ENCODE measurements around the gene AGR3.

Gene AGR3

DNA sequence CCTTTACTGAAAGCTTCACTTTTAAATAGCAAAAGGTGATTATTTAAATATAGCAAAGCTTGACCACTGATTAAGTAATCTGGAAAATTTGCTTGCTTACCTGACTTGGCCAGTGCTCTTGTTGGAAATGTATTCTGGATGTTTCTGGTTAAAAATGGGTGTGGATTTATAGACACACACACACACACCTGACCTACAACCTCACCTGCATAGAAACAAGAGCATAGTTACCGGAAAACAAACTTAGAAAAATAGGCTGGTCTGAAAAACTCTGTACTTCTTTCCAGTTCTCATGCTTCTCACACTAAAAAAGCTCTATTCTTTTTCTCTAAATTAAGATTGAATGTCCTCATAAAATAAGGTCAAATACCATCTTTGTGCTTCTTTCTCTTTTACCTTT lies at the start of gene AGR3:
AGR3 (minus strand) TSS at position 140 of the 400 bp plus-strand sequence. CDS start 3,365 bp downstream, outside the sequence.
- DNase-seq: no peak

DNA sequence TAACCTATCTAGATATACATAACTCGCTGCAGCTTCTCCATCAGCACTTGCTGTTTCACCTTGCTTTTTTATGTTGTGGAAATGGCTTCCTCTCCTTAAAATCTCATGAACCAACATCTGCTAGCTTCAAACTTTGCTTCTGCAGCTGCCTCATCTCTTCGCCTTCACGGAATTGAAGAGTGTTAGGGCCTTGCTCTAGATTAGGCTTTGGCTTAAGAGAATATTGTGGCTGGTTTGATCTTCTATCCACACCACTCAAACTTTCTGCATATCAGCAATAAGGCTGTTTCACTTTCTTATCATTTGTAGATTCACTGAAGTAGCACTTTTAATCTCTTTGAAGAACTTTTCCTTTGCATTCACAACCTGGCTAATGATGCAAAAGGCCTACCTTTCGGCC lies 49.2 kb upstream of the AGR3 start:
- DNase-seq: no peak

DNA sequence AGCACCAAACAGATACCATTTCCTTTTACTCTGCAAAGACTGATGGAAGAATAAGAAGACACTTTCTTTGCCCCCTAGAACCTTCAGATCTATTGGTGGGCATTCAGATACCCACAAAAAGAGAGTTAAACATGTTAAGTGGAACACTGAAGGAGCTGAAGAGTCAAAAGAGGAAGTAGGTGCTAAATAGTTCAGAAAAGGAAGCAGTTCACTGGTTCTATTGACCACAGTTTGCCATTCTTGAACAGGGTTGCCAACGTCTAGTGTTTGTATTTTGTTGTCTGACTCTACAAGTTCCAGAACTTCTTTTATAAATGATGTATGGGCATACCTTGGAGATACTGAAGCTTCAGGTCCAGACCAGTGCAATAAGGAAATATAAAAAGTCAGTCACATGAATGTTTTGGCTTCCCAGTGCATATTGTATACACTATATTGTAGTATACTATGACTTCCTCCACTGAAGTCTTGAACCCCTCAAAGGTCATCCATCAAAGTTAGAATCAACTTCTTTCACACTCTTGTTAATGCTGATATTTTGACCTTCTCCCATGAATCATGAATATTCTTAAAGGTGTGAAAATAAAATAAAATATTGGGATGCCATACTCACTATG lies 47.5 kb upstream of the AGR3 start:
- no peak for DNase-seq

DNA sequence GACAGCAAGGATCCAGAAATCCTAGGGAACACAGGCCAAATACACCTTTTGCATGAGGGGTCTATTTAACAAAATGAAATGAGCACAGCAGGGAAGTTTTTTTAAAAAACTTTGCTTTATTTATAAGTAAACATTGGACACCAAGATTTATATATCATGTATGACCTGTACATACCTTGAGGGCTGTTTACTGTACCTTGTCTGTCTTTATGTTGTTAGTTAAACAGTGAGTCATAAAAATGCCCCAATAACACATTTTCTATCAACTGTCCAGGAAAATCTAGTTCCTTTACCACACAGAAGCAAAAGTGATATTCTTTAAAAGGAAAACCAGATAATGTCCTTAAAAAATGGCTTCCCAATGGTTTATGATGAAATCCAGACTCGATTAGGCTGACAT lies 45.1 kb upstream of the AGR3 start:
- DNase-seq: no peak

DNA sequence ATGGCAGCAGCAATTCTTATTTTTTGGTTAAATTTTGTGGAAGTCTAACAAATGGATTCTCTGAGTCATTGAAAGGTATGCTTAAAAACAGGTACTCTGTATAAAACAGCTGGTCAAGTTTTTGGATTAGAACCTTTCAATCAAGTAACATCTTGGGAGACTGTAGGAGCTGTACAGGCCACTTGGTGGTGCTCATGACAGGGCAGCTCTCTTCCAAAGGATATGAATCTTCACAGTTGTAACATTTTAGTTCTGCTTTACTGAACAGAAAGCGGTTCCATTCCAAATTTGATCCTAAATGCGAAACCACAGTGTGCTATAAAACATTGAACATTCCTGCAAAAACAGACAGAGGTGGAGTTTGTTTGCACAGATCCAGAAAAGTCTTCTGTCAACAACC lies 44.5 kb upstream of the AGR3 start:
- DNase-seq: no peak

DNA sequence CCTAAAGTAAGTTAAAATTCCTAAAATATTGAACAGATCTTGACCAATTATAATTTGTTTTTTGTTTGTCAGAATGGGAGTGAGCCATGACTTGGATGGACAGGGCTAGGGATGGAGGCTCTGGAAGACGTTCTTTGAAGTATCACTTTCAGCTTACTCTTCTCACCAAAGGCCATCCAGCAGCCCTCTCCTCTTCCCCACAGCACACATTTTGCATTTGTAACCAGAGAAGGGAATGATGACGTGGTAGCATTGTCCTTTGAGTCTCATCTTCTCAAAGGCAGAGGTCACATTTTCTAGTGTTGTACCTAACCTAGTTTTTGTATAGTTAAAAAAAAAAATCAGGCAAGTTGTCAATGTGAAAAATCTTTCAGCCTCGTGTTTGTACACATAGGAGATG lies 43.8 kb upstream of the AGR3 start:
- DNase-seq: no peak

DNA sequence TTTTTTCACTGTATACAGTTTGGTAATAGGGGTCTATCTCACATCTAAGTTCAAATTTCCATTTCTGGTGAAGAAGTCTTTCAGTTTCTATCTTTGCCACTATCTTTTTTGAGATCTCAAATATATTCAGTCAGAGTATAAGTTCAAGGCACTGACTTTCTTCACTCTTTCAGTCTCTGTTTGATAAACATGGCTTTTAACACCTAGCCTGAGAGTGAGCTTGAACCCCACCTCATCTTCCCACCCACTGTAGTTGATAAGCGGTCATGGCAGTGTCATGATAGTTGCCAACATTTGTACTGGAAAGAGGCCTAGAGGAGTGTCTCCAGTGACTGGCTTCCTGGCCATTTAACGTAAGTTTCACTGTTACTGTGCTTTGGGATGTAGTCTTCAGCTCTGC lies 41.2 kb upstream of the AGR3 start:
- no peak for DNase-seq

DNA sequence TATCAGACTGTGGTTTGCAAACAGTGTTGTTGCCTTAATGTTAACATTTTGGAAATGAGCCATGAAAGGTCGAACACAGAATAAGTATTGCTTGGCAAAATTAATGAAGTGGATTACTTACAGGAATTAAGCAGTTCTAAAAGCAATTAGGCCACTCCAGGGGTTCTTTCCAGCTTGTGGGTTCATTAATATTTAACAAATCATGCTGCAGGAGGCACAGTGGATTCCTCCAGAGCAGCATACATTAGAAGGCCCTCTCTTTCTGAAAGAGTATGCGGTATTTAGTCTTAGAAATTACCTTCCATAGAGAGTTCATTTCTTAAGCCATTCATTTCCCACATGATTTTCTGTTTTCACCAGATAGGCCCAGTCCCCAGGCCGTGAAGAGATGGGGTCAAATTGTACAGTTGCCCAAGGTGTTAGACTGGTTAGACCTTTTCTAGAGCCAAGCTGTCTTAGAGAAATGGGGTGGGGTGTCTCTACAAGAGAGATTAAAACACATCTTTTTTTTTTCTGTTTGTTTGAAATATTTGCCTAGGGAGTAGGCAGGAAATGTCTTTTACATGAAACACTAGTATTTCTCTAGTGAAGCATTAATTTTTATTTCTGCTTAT lies 40.0 kb upstream of the AGR3 start:
- DNase-seq: no peak

DNA sequence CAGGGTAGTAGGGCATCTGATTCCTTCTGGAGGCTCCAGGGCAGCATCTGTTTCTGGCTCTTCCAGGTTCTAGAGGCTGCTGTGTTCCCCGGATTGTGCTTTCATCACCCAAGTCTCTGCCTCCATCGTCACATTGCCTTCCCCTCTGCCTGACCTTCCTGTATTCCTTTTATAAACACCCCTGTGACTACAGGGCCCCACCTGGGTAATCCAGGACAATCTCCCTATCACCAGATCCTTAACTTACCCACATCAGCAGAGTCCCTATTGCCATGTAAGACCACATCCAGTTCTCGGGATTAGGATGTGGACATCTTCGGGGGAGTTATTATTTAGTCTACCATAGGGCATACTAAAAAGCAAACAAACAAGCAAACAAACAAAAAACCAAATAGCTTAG lies 39.4 kb upstream of the AGR3 start:
- DNase-seq: no peak

DNA sequence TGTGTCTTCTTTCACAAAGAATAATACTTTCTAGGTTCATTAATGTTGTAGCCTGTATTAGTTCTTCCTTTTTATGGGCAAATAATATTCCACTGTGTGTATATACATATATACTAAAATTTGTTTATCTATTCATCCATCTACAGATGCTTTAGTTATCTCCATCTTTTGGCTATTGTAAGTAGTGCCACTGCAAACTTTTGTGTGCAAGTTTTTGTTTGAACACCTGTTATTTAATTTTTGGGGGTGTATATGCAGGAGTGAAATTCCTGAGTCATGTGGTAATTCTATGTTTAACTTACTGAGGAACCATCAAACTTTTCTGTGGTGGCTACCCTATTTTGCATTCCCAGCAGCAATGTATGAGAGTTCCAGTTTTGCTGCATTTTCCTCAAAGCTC lies 37.7 kb upstream of the AGR3 start:
- no peak for DNase-seq

DNA sequence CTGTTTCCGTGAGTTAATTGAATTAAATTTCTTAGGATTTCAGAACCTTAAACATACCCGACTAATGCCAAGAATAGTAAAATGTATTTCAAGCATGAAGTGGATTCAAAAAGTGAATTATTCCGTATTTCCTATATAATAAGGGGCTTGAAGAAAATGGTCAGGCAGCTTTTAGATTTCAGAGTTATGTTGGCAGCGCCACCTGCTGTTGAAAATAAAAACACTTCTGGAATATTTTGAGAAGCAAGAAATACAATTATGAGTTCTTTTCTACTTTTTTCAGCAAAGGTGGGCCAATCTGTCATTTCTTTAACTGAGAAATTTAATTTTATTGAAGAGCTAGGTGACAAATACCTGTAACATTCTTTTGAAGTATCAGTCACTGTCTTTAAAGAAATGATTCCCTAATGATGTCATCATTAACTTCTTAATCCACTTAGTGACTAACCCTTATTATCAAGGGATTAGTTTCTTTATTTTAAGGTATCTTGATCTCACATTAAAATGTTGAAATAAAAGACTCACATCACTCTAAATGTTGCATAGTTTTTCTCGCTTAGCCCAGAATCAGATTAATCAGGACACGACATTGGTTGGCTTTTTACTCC lies 36.6 kb upstream of the AGR3 start:
- DNase-seq: no peak

DNA sequence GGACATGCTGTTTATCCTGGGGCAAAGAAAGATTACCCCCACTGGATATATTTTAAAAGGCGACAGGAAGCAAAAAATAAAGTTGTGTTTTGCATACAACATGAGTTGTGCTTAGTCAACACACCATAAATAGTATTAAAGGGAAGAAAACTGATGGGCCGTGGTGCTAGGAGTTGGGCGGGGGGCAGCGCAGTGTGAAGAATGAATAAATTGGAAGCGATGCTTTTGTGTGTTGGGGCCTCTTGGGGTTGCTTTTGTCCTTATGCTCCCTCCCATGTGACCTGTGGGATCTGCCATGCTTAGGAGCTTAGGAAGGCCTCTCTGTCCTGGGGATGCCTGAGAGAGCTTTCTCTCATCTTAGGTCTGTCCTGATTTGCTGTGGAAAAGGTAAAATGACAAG lies 35.0 kb upstream of the AGR3 start:
- no peak for DNase-seq

DNA sequence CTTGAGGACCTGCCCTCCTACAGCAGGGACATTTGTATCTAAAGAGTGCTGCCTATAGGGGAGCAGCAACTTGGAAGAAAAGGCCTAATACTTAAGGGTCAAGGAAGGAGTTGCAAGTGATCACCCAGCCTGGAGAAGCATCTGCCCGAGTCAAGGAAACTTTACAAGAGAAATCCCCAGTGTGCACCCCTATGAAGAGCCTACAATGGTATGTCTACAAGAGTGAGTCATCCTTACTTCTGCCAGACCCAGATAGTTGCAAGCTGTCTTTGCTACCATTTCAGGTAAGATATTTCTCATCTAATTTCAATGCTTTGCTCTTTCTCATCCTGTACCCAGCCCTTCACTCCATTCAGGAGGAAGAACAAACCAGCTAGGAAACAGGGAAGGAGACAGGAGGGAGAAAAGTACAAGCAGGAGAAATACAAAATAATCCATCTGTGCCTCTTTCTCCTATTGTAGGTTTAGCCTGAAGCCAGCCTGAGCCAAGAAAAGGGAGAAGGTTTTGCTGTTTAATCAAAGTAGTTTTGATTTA lies 34.4 kb upstream of the AGR3 start:
- DNase-seq: no peak

DNA sequence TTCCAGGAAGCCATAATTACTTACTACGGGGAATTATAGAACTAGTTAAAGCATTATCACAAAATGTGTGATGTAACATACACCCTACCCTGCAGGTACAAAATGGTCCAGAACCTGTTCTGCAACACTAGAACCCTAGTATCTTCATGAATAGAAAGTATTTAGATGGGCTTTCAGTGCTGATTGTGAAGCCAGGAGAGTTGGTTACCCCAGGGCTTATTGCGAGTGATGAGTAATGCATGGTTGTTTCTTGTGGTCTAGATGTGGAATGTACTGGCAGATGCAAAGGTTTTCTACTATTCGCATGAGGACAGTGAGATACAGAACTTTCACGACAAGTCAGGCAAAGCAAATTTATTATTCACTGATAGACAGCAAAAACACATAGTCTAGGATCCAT lies 33.6 kb upstream of the AGR3 start:
- no peak for DNase-seq

DNA sequence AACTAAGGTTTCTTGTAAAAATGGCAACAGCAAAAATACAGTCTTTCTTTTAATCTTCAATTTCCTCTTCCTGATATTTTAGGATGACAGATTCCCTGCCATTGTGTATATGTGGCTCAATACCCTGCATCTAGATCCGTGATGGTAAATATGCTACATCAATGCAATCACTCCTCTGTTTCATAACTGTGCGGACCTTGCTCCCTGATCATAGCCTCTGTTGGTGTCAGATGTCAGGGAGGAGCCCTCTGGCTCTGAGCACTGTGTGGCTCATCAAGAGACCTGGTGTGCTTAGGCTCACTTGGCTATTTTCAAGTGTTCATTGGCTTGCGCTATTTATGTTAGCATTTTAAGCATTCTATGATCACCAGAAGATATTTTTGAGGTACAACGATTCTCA lies 33.0 kb upstream of the AGR3 start:
- no peak for DNase-seq

DNA sequence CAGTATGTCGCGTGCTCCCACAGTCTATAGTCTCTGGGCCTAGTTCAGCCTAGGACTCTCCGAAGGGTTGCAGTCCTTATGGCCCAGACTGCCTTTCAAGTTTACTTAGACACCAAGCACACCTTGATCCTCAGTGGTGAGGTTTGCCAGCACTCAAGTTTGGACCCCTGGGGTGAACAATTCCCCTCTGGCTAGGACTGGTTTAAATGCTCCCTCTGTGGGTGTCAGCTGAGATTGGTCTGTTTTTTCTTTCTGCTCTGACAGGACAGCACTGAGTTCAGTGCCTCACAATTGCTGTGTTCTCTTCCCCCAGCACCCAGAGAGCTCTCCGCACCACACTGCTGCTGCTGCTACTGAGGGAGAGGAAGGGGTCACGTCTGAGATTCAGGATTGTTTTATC lies 31.9 kb upstream of the AGR3 start:
- no peak for DNase-seq

DNA sequence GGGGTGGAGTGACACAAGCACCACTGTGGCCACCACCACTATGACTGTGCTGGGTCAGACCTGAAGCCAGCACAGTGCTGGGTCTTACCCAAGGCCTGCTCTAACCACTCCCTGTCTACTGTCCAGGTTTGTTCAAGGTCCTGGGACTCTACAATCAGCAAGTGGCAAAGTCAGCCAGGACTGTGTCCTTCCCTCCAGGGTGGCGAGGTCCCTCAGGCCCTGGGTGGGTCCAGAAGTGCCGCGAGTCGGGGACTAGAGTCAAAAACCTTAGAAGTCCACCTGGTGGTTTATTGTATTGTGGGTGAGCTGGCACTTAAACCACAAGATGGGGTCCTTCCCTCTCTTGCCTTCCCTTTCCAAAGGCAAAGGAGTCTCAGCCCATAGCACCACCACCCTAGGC lies 30.8 kb upstream of the AGR3 start:
- DNase-seq: no peak

DNA sequence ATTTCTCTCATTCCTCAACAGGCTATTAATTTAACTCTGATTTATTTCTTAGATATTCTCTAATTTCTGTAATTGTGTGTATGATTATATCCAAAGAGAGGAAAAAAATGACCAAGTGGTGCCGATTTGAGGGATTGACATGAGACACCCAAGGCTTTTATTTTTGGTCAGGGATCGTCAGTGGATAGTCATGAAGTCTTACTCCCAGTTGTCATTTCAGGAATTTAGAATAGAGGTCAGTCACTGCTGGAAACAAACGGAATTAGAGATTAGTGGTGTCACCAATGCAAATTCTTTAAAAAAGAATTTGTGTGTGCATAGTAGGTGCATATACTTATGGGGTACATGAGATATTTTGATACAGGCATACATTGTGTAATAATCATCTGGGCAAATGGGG lies 26.8 kb upstream of the AGR3 start:
- DNase-seq: no peak

DNA sequence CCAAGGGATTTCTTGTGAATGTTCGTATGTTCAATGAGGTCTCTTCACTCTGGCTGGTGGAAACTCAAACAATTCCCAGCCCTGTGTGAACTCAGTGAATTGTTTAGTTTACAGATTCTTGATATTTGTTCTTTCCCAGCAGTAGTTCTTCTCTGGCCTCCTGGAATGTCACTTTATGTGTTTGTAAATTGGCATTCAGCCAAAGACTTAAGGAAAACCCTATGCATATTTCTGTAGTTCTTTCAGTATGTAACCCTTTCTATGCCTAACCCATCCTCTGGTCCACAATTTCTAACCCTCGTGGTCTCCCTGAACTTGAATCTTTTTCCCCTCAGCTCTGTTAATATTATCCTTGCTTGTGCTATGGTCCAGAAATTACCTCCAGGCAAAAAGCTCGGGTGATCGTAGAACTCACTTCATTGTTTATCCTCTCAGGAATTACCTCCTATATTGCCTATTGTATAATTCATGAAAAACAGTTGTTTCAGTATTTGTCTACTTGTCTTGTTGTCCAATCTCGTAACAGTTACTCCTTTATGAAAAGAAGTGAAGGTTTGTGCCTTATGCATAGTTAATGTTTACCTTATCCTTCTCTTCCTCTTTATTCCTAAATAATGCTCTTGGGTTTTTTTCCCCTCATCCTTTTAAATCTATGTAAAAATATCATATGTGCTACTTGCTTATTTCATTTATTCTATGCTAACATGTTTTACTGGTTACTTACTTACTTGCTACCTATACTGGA lies 23.7 kb upstream of the AGR3 start:
- DNase-seq: no peak

DNA sequence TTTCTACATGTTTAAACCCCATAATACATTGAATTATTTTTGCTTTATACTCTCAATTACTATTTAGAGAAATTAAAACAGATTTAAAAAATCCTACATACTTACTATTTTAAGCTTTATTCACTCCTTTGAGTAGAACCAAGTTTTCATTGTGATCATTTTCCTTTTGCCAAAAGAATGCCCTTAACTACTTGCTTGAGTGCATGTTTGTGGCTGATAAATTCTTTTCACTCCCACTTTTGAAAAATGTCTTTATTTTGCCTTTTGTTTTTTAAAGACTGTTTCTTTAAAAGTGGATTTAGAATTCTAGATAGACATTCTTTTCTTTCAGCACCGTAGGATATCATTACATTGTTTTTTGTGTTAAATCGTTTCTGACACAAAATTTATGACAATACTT lies 22.3 kb upstream of the AGR3 start:
- no peak for DNase-seq

DNA sequence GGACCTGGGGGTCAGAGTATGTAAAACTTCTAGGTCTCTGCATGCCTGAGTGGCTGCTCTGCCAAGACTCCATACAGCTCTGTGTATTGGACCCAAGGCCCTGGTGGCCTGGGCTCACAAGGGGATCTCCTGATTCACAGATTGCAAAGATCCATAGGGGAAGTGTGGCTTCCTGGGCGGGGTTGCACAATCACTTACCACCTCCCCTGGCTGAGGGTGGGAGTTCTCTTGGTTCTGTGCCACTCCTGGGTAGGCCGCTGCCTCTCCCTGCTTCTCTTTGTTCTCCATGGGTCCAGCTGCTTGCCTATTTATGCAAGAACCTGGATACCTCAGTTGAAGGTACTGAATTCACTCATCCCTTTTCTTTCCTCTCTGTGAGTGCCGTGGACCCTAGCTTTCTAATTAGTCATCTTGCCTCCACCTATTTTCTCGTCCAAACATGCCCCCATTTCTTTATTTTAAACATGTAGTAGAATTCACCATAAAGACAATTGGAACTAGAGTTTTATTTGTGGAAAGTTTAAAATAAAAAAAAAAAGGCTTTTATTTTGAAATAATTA lies 18.5 kb upstream of the AGR3 start:
- no peak for DNase-seq

DNA sequence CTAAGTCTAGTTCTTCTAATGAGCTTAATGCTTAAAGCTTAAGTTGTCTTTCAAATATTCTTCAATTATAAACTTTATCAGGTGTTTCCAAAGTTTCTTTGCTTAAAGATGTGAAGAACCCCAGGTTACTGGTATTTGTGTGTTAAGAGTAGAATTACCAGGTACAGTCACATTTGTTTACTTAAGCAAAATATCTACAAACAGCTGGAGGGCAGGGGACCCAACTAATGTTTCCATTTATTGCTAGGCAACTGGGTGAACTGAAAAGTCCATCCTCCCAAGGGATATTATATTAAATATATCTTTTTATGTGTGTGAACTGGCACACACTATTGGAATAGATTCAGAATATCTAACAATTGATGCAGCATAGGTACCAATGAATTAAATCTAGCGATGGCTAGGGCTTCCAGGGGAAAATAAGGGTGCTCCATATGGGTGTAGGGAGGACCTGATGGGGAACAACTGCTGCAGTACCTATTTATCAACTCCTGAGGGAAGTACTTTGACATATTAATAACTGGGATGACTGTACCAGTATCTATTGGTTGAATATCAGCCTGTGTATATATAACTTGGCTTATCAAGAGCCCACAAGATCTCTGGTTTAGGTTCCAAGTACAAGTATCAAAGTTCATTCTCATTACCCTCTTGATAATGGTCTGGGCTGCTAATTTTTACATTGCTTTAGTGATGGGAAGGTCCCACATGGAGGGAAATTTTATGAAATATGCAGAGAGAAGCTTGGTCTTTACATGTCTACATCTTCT lies 10.3 kb upstream of the AGR3 start:
- no peak for DNase-seq

DNA sequence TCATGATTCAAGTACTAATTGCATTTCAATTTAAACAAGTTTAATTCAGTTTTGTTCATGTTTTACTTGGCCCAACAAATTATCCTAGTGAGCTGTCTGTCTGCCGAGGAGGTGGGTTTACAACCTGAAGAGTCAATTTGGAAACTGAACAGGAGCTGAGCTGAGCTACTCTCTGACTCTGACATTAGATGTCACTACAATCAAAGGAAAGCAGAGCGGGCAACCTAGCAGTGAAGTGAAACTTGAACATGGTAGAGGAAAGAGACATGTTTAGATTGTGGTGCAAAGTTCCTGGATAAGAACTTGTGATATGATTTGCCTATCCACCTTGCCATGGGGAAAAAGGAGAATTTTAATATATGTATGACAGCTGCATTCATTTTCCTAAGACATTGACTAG lies 9.6 kb upstream of the AGR3 start:
- DNase-seq: no peak

Data from 8988T (cell line).